Adrenal gland (tissue), 5 donors: ENCODE results near the gene RAB40C.

Source experiments
- CTCF ChIP-seq, 6 experiments: fragments of 450-650 bp in 4 of 6; fragments of 200-600 bp in 2 of 6; sonication (generic) in 1 of 6; IDR thresholded peaks; 1 replicate in 5 of 6; 2 replicates in 1 of 6; pipeline versions ENCODE4 v1.5.1 to v1.8.0; 2016 to 2021; ENCODE audit warnings: antibody characterized with exemption in 6 of 6, mild to moderate bottlenecking in 2 of 6, moderate library complexity in 1 of 6
- POLR2A ChIP-seq, 2 donors: fragments of 450-650 bp; IDR thresholded peaks; one replicate each; pipeline ENCODE4 v1.6.1; 2017; ENCODE audit warnings: antibody characterized with exemption in 2 of 2, mild to moderate bottlenecking in 2 of 2, moderate library complexity in 1 of 2
- donor health status: DM: no; HTN: no; CAD: no.

GRCh38 chr16:631808-632358 is 42.0 kb downstream of the RAB40C start:
- no peak for TF ChIP-seq CTCF (IDR thresholded peaks at IDR 0.05)
- TF ChIP-seq POLR2A (IDR thresholded peaks at IDR 0.05) = no peak
